Subcutaneous adipose tissue (tissue), 4 donors: ENCODE results near the gene CDH16. TPM values are rescaled to one million over a fixed set of nuclear protein-coding genes. Genes with fewer than 3 reads are reported as not detected.

Source experiments
- total RNA-seq, 4 donors: library from RNA; depleted of rRNA; stranded (reverse); fragments of >200 nt; gene quantifications; one replicate each; pipeline ENCODE4 v1.1.0, GENCODE V29; 2016
- TF ChIP-seq, protein P1 (sequence below): fragments of 450-650 bp; IDR thresholded peaks from one replicate; pipeline ENCODE4 v1.5.1; 2016; ENCODE audit warnings: low read depth, mild to moderate bottlenecking, control low read depth, antibody characterized with exemption, moderate library complexity

The CDH16 gene
- total RNA-seq, 4 donors from 2014 or later: not detected

DNA sequence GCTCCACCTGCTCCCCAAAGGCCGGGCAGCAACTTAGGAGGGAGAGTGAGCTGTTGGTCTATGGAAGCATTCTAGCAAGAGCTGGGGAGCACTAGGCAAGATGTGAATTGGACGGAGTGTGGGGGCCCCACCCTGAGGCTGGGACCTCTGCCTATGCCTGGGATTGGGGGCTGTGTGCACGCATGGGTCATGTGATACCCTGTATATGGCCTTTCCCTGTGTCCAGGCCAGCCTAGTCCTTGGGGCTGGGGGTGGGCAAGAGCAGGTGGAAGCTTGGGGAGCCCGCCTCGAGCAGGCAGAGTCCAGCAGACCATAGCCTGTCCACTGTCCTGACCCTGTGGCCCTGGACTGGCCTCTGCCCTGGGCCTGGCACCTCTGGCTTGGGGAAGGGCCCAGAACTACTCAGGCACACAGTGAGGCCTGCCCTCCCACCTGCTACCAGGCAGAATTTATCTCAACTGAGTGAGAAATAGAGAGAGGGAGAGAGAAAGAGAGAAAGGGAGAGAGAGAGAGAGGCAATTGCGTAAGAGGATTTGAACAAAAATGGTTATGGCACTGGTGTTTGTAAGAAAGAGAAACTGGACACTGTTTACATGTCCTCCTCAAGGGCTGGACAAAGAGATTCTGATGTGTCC is 19.3 kb downstream of the CDH16 start:
- TF ChIP-seq, protein P1, sequence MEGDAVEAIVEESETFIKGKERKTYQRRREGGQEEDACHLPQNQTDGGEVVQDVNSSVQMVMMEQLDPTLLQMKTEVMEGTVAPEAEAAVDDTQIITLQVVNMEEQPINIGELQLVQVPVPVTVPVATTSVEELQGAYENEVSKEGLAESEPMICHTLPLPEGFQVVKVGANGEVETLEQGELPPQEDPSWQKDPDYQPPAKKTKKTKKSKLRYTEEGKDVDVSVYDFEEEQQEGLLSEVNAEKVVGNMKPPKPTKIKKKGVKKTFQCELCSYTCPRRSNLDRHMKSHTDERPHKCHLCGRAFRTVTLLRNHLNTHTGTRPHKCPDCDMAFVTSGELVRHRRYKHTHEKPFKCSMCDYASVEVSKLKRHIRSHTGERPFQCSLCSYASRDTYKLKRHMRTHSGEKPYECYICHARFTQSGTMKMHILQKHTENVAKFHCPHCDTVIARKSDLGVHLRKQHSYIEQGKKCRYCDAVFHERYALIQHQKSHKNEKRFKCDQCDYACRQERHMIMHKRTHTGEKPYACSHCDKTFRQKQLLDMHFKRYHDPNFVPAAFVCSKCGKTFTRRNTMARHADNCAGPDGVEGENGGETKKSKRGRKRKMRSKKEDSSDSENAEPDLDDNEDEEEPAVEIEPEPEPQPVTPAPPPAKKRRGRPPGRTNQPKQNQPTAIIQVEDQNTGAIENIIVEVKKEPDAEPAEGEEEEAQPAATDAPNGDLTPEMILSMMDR: no peak

DNA sequence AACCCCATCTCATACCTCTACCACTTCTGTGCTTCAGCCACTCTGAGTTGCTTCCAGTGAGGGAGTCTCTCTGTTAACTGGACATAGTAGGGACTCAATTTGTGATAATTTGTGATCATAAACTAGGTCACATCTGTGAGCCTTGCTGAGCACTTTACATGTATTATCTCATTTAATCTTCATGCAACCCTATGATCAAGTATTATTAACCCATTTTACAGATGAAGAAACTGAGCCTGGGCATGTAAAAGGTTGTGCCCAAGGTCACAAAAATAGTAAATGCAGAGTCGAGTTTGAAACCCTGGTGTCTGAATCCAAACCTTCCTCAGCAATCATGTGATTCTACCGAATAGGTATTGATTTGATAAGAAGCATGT is 19.8 kb downstream of the CDH16 start:
- TF ChIP-seq, protein P1: no peak

DNA sequence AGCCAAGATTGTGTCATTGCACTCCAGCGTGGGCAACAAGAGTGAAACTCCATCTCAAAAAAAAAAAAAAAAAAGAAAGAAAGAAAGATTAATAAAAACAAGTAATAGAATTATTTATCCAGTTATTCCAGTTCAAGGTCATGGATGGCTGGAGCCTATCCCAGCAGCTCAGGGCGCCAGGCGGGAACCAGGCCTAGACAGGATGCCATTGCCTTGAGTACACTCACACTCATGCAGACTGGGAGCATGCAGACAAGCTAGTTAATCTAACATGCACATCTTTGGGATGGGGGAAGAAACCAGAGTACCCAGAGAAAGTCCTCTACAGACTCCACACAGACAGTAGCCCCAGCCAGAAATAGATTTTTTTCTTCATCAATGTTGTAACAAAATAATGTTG is 20.5 kb downstream of the CDH16 start:
- TF ChIP-seq, protein P1: no peak

DNA sequence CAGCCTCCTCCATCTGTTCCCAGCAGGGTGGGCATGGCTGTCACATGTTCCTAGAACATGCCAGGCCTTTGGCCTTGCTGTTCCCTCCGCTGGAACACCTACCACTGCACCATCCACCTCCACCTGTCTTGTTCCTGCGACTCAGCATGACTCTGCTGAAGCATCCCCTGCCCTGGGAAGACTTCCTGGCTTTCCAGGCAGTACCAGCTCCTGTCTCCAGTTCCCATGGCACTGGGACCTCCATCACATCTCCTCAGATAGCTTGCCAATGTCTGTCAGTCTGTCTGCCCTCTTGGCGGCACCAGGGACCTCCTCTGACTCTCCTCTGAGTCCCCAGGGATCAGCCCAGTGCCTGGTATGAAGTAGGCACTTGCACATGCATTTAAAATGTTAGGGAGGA is 22.7 kb downstream of the CDH16 start:
- TF ChIP-seq, protein P1: no peak

DNA sequence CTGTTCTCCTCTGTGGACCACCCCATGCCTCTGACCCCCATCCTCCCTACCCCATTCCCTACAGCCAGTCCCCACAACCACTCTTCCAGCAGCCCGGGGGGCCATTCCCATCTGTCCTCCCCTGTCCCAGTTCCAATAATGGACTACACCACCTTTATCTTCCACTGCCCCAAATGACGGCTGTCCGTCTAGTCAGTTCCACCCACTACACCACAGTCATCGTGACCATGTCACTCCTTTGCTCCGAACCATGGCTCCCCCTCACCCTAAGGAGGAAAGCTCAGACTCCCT is 23.1 kb downstream of the CDH16 start:
- TF ChIP-seq, protein P1: no peak

DNA sequence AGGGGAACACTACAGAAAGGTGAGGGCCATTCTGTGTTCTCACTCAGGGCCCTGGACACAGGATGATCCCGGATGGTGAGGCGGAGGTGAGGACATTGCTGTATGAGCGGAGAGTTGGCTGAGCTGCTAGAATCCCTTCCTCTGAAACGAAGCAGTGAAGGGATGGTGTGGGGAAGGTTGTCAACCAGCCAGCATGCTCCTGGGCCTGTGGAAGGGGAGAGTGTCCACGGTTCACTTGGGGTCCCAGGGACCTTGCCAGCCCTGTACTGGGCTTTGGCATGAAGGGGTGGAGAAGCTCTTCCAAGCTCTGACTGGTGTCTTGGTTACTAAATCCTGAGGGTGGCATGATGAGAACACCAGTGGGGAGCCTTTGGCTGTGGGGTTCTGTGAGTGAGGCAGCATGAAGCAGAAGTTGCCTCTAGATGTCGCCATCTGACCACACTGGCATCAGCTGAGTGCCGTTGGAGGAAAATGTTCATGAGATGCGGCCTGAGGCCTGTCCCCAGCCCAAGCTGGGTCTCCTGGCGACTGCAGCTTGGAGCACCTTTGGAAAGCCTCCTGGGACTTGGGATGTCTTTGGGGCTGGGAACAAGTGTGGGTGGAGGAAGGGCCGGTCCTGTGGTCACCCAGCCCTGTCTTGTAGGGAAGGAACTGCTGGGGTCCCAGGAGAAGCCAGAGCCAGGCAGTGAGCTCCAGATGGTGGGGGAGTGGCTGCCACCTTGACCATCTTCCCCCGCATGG is 23.6 kb downstream of the CDH16 start:
- TF ChIP-seq, protein P1: no peak

DNA sequence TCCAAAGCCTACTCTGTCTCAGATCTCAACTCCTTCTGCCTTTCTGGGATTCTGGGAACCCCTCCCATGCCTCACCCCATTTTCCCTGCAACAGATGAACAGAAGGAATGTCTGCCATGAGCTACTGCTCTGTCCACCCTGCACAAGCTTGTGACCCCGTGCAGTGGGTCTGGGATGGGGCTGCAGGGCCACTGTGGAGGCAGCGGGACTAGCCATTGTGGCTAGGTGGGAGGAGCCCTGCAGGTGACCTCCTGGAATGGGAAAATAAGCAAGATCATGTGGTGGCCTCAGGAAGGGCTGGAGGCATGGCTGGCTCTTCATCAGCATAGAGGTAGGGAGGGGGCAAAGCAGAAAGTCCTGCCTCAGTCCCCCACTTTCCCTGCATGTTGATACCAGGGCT is 24.6 kb downstream of the CDH16 start:
- TF ChIP-seq, protein P1: no peak
